NCI-H82 treated with DMSO at 0.1 percent for 48 hours (cell line): ENCODE data around the gene ACOT4.
"Not testable (repeated sequence)": the region's sequence is repeated elsewhere in the genome, so short reads cannot be mapped to it uniquely, and the experiment has no call there.

Experiments used
- DNase-seq: peaks from one replicate; lab custom pipeline; 2025; ENCODE audit not compliant: unreplicated experiment; lab: John Stamatoyannopoulos, UW

ACOT4 gene

GRCh38 chr14:73630009-73630780 lies 38.5 kb downstream of the ACOT4 start:
- DNase-seq, result no peak

- peak; percentile 24 for DNase-seq
These were observed 41.7 kb downstream of the ACOT4 start for GRCh38 chr14:73633116-73634010.

GRCh38 chr14:73634011-73634833 lies 42.5 kb downstream of the ACOT4 start:
- no peak for DNase-seq

- not testable (repeated sequence) for DNase-seq
These were observed 44.7 kb downstream of the ACOT4 start for GRCh38 chr14:73636355-73636754.

GRCh38 chr14:73637830-73638229 lies 46.2 kb downstream of the ACOT4 start:
- no peak for DNase-seq

- no peak for DNase-seq
These were observed 49.2 kb downstream of the ACOT4 start for GRCh38 chr14:73640796-73641365.

- peak; percentile 83 for DNase-seq
These were observed 53.0 kb downstream of the ACOT4 start, which contains the start of gene DNAL1 for GRCh38 chr14:73644531-73645247. Gene DNAL1, plus strand, starts transcription at chr14:73644986. Its CDS starts 54 bp downstream, at chr14:73645040.

- DNase-seq, result no peak
These were observed 53.6 kb downstream of the ACOT4 start for GRCh38 chr14:73645248-73645610.
